Muscle of arm (tissue), 12 donors: ENCODE measurements around the gene TUT4. TPM values are rescaled to one million over a fixed set of nuclear protein-coding genes. Genes with fewer than 3 reads are reported as not detected.

Experiments
- DNase-seq: peaks from one replicate; pipeline ENCODE4 v3.0.0-alpha.2; 2013
- polyA plus RNA-seq, 12 donors: library from polyadenylated mRNA; unstranded; fragments of 120-200 nt; gene quantifications; one replicate each; pipeline ENCODE4 v1.2.1, GENCODE V29; 2013; ENCODE audit not compliant: insufficient read length in 12 of 12

Gene TUT4
- polyA plus RNA-seq, 12 donors = 56.8 to 127 (median 91.5) TPM; not detected in 1

DNA sequence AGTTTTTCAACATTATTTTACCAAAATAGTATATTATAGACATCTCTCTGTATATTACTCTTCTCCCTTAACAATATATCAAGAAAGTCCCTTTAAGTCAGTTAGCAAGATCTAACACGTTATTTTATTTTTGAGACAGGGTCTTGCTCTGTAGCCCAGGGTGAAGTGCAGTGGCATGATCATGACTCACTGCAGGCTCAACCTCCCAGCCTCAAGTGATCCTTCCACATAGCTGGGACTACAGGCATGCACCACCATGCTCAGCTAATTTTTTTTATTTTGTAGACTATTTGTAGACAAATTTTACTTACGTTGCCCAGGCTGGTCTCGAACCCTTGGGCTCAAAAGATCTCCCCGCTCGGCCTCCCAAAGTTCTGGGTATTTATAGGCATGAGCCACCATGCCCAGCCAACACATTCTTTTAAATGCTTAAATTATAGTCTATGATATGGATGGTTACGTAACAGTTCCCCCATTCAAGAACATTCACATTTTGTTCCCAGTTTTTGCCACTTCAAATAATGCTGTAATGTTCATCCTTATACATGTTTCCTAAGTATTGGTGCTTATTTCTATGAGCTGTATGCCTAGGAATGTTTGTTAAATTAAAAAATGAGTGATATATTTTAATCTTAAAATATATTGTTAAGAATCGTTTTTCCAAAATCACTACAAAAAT, 70.4 kb downstream of the TUT4 start:
- no peak for DNase-seq

GRCh38 chr1:52479076-52479475, 73.8 kb downstream of the TUT4 start:
- no peak for DNase-seq

DNA sequence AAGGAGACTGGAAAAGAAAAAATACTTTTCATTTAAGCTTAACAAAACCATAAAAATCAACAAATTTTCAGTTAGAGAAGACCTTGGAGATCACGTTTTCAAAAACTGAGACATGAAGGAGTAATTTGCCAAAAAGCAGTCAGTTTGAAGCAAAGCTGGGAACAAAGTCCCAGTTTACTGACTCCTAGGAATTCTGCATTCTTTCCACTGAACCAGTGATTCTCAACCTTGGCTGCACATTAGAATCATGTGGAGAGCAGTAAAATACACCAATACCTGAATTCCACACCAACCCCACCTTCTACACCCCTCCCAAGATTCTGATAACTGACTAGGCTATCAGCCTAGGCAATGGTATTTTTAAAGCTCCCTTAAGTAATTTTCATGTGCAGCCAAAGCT, 75.0 kb downstream of the TUT4 start:
- no peak for DNase-seq

GRCh38 chr1:52476943-52477342, 75.9 kb downstream of the TUT4 start:
- DNase-seq = no peak

DNA sequence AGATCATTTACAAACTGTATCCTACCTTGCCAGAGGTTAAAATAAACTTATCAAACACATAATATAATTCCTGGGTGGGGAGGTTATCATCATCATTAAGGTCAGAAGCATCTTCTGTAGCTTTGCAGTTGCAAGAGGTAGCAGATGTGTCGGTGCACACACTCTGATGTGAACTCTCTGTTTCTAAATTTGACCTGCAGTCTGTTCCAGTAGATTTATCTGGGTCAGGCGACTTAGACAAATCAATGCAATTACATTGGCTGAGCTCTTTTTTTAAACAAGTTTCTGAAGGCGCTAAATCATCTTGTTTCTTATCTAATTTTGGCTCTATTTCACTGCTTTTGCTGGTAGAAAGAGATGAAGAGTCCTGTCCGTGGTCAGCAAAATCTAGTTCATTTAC, 78.1 kb downstream of the TUT4 start:
- DNase-seq = no peak

GRCh38 chr1:52473039-52473438, 79.9 kb downstream of the TUT4 start:
- no peak for DNase-seq

- DNase-seq = no peak
Observed at GRCh38 chr1:52472384-52472783, 80.5 kb downstream of the TUT4 start.

DNA sequence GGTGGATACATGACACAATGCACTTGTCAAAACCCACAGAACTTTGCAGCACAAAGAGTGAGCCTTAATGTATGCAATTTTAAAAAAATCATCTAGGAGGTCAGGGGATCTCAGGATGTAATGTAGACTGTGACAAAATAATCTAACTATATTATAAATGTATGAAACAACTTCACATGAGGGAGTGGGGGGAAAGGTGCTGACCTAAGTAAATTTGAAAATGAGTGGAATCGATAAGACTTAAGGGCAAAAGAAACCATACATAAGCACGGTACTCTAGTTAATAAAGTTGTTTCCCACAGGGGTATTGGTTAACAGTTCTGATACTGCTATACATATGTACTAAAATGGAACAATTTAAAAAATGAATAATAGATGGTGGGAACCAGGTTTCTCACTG, 83.8 kb downstream of the TUT4 start:
- no peak for DNase-seq

- DNase-seq = no peak
Observed at GRCh38 chr1:52463891-52464290, 89.0 kb downstream of the TUT4 start.

DNA sequence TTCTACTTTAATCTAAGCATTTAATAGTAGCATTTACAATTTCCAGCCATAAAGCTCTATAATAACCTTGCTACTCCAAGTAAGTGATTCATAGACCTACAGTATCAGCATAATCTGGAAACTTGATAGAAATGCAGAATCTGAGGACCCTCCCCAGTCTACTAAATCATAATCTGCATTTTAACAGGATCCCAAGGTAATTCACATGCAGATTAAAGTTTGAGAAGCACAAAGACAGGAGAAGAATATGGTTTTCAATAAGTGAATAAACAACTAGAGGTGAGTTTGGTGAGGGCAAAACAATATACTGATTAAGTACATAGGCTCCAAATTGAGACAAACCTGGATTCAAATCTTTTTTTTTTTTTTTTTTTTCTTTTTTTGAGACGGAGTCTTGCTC, 91.1 kb downstream of the TUT4 start:
- no peak for DNase-seq

- no peak for DNase-seq
Observed at GRCh38 chr1:52460694-52461093, 92.2 kb downstream of the TUT4 start.

- DNase-seq = no peak
Observed at GRCh38 chr1:52455686-52456085, 97.2 kb downstream of the TUT4 start.

GRCh38 chr1:52454779-52455178, 98.1 kb downstream of the TUT4 start:
- no peak for DNase-seq

GRCh38 chr1:52454127-52454526, 98.8 kb downstream of the TUT4 start:
- DNase-seq = no peak

- no peak for DNase-seq
Observed at GRCh38 chr1:52444463-52444862, 108.4 kb downstream of the TUT4 start.

DNA sequence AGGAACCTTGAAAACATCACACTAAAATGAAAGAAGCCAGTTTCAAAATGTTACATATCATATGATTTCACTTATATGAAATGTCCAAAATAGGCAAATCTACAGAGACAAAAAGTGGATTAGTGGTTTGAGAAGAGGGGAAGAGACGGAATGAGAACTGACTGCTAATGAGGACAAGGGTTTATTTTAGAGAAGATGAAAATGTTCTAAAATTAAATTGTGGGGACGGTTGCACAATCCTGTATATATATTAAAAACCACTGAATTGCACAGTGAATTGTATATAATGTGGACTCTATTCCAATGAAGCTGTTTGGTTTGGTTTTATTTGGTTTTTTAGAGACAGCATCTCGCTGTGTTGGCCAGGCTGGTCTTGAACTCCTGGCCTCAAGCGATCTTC, 112.9 kb downstream of the TUT4 start:
- no peak for DNase-seq

DNA sequence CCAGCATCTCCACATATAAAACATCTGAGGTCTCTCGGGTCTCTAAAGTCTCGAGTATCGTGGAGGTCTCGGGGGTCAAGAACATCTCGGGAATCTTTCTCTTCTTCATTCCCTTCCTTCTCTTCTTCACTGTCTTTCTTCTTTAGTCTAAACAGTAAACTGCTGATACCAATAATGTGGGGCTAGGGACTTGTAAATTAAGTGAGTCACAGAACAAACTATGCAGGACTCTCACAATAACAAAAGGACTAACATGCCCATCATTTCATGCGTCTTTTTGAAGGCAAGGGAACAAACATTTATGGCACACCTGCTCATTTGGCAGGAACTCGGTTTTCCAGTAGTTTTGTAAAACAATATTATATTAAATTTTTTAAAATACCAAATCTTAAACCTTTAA, 116.1 kb downstream of the TUT4 start:
- DNase-seq = no peak

DNA sequence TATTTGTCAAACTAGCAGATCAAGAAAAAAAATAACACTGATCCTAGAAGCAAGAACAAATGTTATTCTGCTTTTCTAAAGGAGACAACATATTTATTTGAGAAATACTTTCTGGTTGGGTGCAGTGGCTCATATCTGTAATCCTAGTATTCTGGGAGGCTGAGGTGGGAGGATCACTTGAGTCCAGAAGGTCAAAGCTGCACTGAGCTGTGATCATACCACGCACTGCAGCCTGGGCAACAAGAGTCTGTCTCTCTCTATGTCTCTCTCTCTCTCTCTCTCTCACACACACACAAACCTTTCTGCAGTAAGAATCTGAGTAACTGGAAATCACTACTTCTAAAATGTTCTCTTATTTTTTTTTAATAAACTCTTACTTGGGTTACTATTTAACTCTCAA, 117.2 kb downstream of the TUT4 start:
- no peak for DNase-seq

DNA sequence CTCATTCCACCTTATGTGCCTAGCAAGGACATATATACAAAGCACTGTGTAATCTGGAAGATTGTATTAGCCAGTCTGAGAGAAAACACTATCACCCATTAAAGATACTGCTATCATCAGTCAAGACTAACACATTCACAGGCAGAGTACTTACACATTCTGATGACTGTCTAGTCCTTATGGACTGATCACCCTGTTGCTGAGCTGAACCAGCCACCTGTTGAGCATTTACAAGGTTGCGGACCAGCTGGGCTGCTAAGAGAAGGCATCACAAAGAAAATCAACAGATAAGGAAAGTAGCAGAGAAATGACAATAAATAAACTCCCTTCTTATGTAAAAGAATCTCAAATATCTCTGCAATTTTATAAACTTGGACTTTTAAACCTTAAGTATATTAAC, 117.7 kb downstream of the TUT4 start:
- no peak for DNase-seq

GRCh38 chr1:52432807-52433206, 120.1 kb downstream of the TUT4 start:
- DNase-seq = no peak

DNA sequence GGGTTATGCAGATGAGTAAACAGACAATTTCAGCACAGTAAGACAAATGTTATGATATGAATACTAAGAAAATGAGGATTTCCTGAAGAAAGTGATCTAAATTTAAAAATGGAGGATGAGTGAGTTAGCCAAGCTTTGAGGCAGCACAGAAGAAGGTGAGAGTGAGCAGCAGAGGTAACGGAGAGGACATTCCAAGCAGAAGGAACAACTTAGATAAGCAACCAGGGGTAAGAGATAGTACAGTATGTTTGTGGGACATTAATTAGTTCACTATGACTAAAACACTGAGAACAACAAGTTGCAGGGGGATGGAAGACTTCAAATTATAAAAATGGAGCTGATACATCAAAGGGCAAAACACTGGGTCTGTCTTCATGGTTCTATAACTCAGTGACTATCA, 125.7 kb downstream of the TUT4 start:
- DNase-seq = no peak

DNA sequence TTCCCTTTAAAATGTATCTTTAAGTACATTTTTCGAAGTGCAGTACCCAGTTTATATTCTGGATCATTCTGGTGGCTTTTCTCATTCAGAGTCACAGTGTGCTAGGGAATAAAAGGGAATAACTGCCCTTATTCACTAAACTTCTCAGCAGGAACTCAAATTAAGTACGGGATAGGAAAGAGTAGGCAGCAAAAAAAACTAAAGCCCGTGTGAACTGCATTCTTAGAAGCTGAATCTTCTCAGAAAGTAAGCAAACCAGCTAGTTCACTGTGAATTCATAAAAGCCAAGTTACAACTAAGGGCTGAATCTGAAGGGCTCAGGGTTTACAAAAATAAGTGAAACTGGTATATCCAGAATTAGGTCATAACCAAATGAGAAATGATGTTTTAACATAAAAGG, 126.5 kb downstream of the TUT4 start:
- no peak for DNase-seq

DNA sequence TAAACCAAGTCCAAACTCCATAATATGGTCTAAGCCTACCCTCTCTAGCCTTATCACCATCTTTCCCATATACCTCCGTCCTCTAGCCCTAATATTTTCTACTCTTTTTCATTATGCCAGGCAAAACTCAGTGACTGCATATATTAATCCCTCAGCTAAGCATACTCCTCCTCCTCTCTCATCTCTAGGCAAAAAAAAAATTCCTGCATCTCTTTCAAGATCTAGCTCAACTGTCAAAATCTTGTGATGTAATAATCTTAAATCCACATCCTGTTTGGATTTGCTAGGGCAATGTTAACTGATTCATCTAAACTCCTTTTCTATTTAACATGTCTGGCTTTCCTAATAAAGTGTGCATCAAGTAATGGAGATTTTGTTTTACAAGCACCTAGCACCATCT, 128.1 kb downstream of the TUT4 start:
- DNase-seq = no peak

DNA sequence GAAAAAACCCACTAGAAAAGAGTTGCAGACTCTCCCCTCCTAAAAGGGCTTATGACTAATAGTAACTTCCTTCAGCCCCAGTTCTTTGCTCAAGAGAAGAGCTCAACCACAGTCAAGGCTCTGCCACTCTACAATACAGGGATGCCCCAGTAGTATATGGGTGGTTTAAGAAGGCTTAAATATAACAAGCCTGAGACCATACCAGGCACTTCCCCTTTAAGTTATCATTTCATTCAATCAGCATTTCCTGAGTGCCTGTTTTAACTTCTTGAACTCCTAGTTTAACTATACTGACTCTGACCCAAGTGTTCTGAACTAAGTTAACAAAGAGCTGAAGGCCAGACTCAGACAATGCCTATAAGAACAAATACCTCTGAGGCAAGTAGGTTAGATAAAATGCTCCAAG, 128.7 kb downstream of the TUT4 start:
- DNase-seq = no peak

DNA sequence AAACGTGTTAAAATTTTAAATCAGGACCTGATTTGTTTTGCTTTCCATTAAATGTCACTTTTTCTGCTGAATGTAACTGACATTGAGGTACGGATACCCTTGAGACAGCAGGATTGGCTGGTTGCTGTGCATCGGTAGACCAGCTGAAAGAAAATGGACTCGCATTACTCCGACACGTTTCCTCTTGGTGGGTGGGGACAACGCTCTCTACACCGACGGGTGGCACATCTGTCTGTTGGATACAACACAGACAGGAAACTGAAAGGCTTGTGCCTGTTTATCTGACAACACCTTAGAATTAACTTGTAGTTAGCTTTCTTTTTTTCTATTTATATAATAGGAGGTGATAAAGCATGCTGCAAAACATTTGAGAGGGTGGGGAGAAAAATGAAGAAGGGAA, 129.1 kb downstream of the TUT4 start:
- no peak for DNase-seq
